Breast epithelium (tissue), 3 donors: Measurements from ENCODE around the gene CCNL1.

Source experiments
- CTCF ChIP-seq, 3 donors: fragments of 450-650 bp; IDR thresholded peaks; one replicate each; pipeline ENCODE4 v1.5.1; 2016 to 2017; ENCODE audit warnings: antibody characterized with exemption in 3 of 3, mild to moderate bottlenecking in 3 of 3, moderate library complexity in 3 of 3
- POLR2A ChIP-seq: fragments of 450-650 bp; IDR thresholded peaks from one replicate; pipeline ENCODE4 v1.6.1; 2016; ENCODE audit warnings: antibody characterized with exemption, mild to moderate bottlenecking, moderate library complexity

- no peak for TF ChIP-seq CTCF (IDR thresholded peaks at IDR 0.05)
- TF ChIP-seq POLR2A: no peak
These were observed 14.3 kb upstream of the CCNL1 start for GRCh38 chr3:157174290-157174648.
